ENCODE results near the gene KCNN4. TPM values are rescaled to one million over a fixed set of nuclear protein-coding genes. Genes with fewer than 3 reads are reported as not detected.

Gene KCNN4
- total RNA-seq, 3 donors from 2014 or later: 14.9 to 36.2 (median 36.1) TPM

- ATAC-seq: no peak
- TF ChIP-seq CTCF (IDR thresholded peaks at IDR 0.05): no peak
Observed at GRCh38 chr19:43752287-43752875, 28.4 kb downstream of the KCNN4 start.

GRCh38 chr19:43751466-43752220, 29.1 kb downstream of the KCNN4 start:
- intact Hi-C loops (cut with DNase I, micrococcal nuclease): no loop called here
- no peak for DNase-seq
- Histone ChIP-seq H3K9me3 (no peaks in the 10 kb centered on the region), H3K4me3 (no peak overlapping the region), H3K36me3 (ENCODE audit: low read depth) (peaks cover 11% of the 10 kb centered on the region), H3K4me1 (ENCODE audit: low read depth) (peaks cover 16% of the 10 kb centered on the region)
- ATAC-seq: no peak
- TF ChIP-seq CTCF (IDR thresholded peaks at IDR 0.05): no peak

More at GRCh38 chr19:43752287-43752875, 28.4 kb downstream of the KCNN4 start:
- intact Hi-C loops (cut with DNase I, micrococcal nuclease): no loop called here
- Histone ChIP-seq H3K4me1 (ENCODE audit: low read depth) (peaks cover 16% of the 10 kb centered on the region), H3K4me3 (no peak overlapping the region), H3K36me3 (ENCODE audit: low read depth) (peaks cover 11% of the 10 kb centered on the region), H3K9me3 (no peaks in the 10 kb centered on the region)
- DNase-seq: no peak

GRCh38 chr19:43749898-43750297, 30.9 kb downstream of the KCNN4 start:
- intact Hi-C loops (cut with DNase I, micrococcal nuclease): loop anchor here (5.0 kb wide), 1 partner anchor 32 kb away; the partner anchor contains the start of gene KCNN4 (in 2 of the 2)
- no peaks in the 10 kb centered on the region for H3K9me3 ChIP-seq
- H3K36me3 ChIP-seq (ENCODE audit: low read depth): peaks cover 10% of the 10 kb centered on the region
- no peak for TF ChIP-seq CTCF (IDR thresholded peaks at IDR 0.05)
- ATAC-seq (no peak), DNase-seq (no peak)
- no peak overlapping the region for H3K4me3 ChIP-seq
- peaks cover 16% of the 10 kb centered on the region for H3K4me1 ChIP-seq (ENCODE audit: low read depth)

- ATAC-seq: no peak
- H3K4me3 ChIP-seq: no peak overlapping the region
- peaks cover 16% of the 10 kb centered on the region for H3K4me1 ChIP-seq (ENCODE audit: low read depth)
- H3K9me3 ChIP-seq: no peaks in the 10 kb centered on the region
- H3K36me3 ChIP-seq (ENCODE audit: low read depth): peaks cover 7% of the 10 kb centered on the region
- no peak for TF ChIP-seq CTCF (IDR thresholded peaks at IDR 0.05)
- intact Hi-C loops (cut with DNase I, micrococcal nuclease): loop anchor here (5.0 kb wide), 1 partner anchor 33 kb away; the partner anchor contains the start of gene KCNN4 (in 2 of the 2)
- DNase-seq: no peak
Observed at GRCh38 chr19:43749152-43749551, 31.6 kb downstream of the KCNN4 start.

- no peak for ATAC-seq
- no peak for DNase-seq
- Histone ChIP-seq H3K9me3 (no peaks in the 10 kb centered on the region), H3K4me1 (ENCODE audit: low read depth) (peaks cover 16% of the 10 kb centered on the region), H3K36me3 (ENCODE audit: low read depth) (peaks cover 7% of the 10 kb centered on the region), H3K4me3 (no peak overlapping the region)
- no peak for TF ChIP-seq CTCF (IDR thresholded peaks at IDR 0.05)
- intact Hi-C loops (cut with DNase I, micrococcal nuclease): loop anchor here (5.0 kb wide), 1 partner anchor 34 kb away; the partner anchor contains the start of gene KCNN4 (in 2 of the 2)
Observed at GRCh38 chr19:43748685-43749084, 32.1 kb downstream of the KCNN4 start.
